ENCODE results near the gene ADGB.
"Not testable (repeated sequence)": the region's sequence is repeated elsewhere in the genome, so short reads cannot be mapped to it uniquely, and the experiment has no call there.

ADGB gene

GRCh38 chr6:146770275-146770964, 171.6 kb downstream of the ADGB start:
- DNase-seq = no peak

- no peak for DNase-seq
Measured at GRCh38 chr6:146770965-146771735, 172.4 kb downstream of the ADGB start.

GRCh38 chr6:146775220-146775619, 176.4 kb downstream of the ADGB start:
- no peak for DNase-seq

- DNase-seq = no peak
Measured at GRCh38 chr6:146781836-146782235, 183.1 kb downstream of the ADGB start.

GRCh38 chr6:146785001-146785585, 186.3 kb downstream of the ADGB start:
- peak; percentile 21 for DNase-seq

GRCh38 chr6:146787876-146788508, 189.2 kb downstream of the ADGB start:
- no peak for DNase-seq

- DNase-seq = no peak
Measured at GRCh38 chr6:146790561-146791091, 191.9 kb downstream of the ADGB start.

GRCh38 chr6:146791930-146792329, 193.2 kb downstream of the ADGB start:
- no peak for DNase-seq

- DNase-seq = not testable (repeated sequence)
Measured at GRCh38 chr6:146793218-146793617, 194.4 kb downstream of the ADGB start.

GRCh38 chr6:146795479-146796133, 196.8 kb downstream of the ADGB start:
- DNase-seq = no peak

GRCh38 chr6:146803167-146803566, 204.4 kb downstream of the ADGB start:
- not testable (repeated sequence) for DNase-seq

GRCh38 chr6:146803601-146804000, 204.8 kb downstream of the ADGB start:
- no peak for DNase-seq

GRCh38 chr6:146805546-146806325, 207.0 kb downstream of the ADGB start:
- no peak for DNase-seq

- not testable (repeated sequence) for DNase-seq
Measured at GRCh38 chr6:146809014-146809413, 210.2 kb downstream of the ADGB start.

GRCh38 chr6:146812811-146813321, 214.1 kb downstream of the ADGB start:
- not testable (repeated sequence) for DNase-seq

GRCh38 chr6:146813554-146813953, 214.8 kb downstream of the ADGB start:
- DNase-seq = no peak

GRCh38 chr6:146814148-146814750, 215.5 kb downstream of the ADGB start:
- DNase-seq = no peak

GRCh38 chr6:146815511-146816462, 217.0 kb downstream of the ADGB start:
- DNase-seq = not testable (repeated sequence)

GRCh38 chr6:146819596-146820320, 221.0 kb downstream of the ADGB start:
- no peak for DNase-seq

All from DMS153 (cell line).